Body of pancreas (tissue), 4 donors: ENCODE results near the gene TAF1A. TPM values are rescaled to one million over a fixed set of nuclear protein-coding genes. Genes with fewer than 3 reads are reported as not detected.

ENCODE experiments used
- ATAC-seq: fragments of 150-250 bp; one replicate; pipeline ENCODE4 v1.9.1; 2016
- DNase-seq, 4 donors: peaks; one replicate each; pipeline ENCODE4 v3.0.0-alpha.2; 2019
- H3K27ac ChIP-seq, 4 donors: fragments of 200-600 bp; sonication (generic); 1 replicate in 3 of 4; 2 replicates in 1 of 4; pipeline versions ENCODE4 v1.5.1 to v1.6.1; 2016 to 2019; ENCODE audit warnings: mild to moderate bottlenecking in 1 of 4, mixed read lengths in 1 of 4, moderate library complexity in 1 of 4
- H3K27me3 ChIP-seq, 2 donors: fragments of 200-600 bp; sonication (generic); one replicate each; pipeline ENCODE4 v1.6.0; 2016; ENCODE audit warnings: mild to moderate bottlenecking in 1 of 2
- H3K36me3 ChIP-seq, 2 donors: fragments of 200-600 bp; sonication (generic); replicated peaks in 1 of 2; 2 replicates each; pipeline ENCODE4 v1.5.1; 2016; ENCODE audit warnings: low read depth in 2 of 2; ENCODE audit not compliant: insufficient read depth in 1 of 2
- H3K4me1 ChIP-seq: fragments of 200-600 bp; sonication (generic); one replicate; pipeline ENCODE4 v1.6.0; 2016
- H3K4me3 ChIP-seq, 2 donors: fragments of 200-600 bp; sonication (generic); 1 replicate in 1 of 2; 2 replicates in 1 of 2; pipeline ENCODE4 v1.5.1; 2016 to 2019
- H3K9me3 ChIP-seq, 3 donors: fragments of 200-600 bp; sonication (generic); 1 replicate in 2 of 3; 2 replicates in 1 of 3; pipeline ENCODE4 v1.5.1; 2016
- POLR2A ChIP-seq, 3 donors: fragments of 450-650 bp; IDR thresholded peaks; one replicate each; pipeline ENCODE4 v1.6.1; 2016; ENCODE audit warnings: antibody characterized with exemption in 3 of 3, mild to moderate bottlenecking in 2 of 3
- WGBS, 2 donors: methylation state at CpG; one replicate each; pipeline ENCODE4 v1.1.5; 2017; 5-methylcytosine and 5-hydroxymethylcytosine counted together
- intact Hi-C: fragments of 100-400 bp; cut with DNase I; formaldehyde crosslinking; loops from one replicate; pipeline ENCODE4 v1.15.1; 2023
- total RNA-seq, 2 donors: library from RNA; depleted of rRNA; stranded (reverse); fragments of >200 nt; gene quantifications; one replicate each; pipeline ENCODE4 v1.1.0, GENCODE V29; 2016
- TF ChIP-seq, protein P1 (sequence below), 7 experiments: fragments of 450-650 bp in 4 of 7; fragments of 200-600 bp in 3 of 7; sonication (generic) in 3 of 7; IDR thresholded peaks; one replicate each; pipeline ENCODE4 v1.5.1; 2016 to 2019; ENCODE audit warnings: antibody characterized with exemption in 7 of 7

Gene TAF1A
- total RNA-seq, 2 donors from 2014 or later = 0.99 to 15.8 TPM

DNA sequence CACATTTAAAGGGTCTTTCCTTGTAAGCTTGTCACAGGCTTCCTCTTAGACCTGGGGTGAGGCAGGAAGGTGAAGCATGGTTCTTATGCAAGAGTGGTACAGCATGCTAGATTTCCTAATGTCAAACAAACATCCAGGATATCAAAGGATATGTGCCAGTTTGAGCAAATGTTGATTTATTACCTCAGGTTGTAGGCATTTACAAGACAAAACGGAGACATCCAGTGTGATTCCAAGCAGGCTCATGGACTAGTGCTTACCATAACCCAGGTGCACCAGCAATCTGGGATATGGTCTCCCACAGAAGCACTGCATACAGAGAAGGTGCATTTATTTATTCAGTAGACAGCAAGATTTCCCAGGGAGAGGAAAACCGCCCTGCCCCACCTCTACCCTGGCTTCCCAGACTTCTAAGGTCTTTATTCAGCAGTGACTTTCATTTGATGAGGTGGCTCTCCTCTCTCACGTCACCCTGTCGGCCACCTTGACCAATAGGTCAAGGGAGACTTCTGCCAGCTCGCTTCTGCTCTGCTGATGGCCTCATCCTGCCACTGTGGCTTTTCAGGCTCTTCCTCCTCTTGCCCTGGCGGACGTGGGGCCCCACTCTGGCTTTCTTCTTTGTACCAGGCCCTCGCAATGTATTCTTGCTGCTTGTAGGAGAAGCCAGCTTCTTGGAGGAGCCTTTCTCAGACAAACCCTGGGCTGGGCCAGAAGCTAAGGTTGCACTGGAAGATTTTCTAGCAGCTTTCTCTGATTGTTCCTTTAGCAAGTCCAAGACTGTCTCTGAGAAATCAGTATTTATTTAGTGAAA is 67.4 kb downstream of the TAF1A start:
- DNase-seq (no peak), ATAC-seq (no peak)
- intact Hi-C loops = no loop called here
- Histone ChIP-seq H3K27me3 (no peaks in the 10 kb centered on the region), H3K4me1 (no peaks in the 10 kb centered on the region), H3K36me3 (no peaks in the 10 kb centered on the region), H3K27ac (no peak overlapping the region), H3K4me3 (no peak overlapping the region), H3K9me3 (no peaks in the 10 kb centered on the region)
- TF ChIP-seq, protein P1, sequence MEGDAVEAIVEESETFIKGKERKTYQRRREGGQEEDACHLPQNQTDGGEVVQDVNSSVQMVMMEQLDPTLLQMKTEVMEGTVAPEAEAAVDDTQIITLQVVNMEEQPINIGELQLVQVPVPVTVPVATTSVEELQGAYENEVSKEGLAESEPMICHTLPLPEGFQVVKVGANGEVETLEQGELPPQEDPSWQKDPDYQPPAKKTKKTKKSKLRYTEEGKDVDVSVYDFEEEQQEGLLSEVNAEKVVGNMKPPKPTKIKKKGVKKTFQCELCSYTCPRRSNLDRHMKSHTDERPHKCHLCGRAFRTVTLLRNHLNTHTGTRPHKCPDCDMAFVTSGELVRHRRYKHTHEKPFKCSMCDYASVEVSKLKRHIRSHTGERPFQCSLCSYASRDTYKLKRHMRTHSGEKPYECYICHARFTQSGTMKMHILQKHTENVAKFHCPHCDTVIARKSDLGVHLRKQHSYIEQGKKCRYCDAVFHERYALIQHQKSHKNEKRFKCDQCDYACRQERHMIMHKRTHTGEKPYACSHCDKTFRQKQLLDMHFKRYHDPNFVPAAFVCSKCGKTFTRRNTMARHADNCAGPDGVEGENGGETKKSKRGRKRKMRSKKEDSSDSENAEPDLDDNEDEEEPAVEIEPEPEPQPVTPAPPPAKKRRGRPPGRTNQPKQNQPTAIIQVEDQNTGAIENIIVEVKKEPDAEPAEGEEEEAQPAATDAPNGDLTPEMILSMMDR (IDR thresholded peaks at IDR 0.05) = no peak
- no peak for TF ChIP-seq POLR2A (IDR thresholded peaks at IDR 0.05)
- WGBS, 2 donors = 81 to 87% methylated on average over 8 of the region's 8 CpGs

DNA sequence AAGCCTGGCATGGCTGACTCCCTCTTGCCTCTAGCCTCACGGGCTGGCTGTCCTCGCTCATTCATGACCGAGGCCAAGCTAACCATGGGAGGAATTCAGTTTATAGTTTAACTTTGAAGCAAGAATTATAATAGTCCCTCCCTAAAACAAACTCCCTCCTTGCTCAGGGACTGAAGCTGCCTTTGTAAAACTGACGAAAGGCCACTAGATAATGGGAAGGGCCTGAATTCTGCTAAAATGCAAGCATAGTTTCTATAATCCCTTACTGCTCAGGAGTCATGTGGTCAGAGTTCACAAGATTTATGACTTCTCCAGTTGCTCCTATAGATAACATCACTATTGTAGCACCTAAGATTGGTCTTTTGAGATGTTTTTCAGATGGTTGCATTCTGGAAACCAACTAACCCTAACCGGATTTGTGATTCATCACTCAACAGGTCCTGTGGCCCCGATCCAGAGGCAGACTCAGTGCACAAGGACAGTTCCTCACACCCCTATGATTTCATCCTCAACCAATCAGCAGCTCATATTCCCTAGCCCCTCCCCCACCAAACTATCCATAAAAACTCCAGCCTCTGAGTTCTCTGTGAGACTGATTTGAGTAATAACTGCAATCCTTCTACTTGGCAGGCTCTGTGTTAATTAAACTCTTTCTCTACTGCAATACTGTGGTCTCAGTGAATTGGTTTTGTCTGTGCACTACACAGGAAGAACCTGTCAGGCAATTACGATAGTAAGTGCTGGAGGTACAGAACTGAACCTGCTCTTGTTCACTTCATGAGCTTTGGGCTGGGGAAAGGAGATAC is 68.2 kb downstream of the TAF1A start:
- H3K4me3 ChIP-seq = no peak overlapping the region
- no peaks in the 10 kb centered on the region for H3K27me3 ChIP-seq
- H3K4me1 ChIP-seq = no peaks in the 10 kb centered on the region
- WGBS, 2 donors = 78 to 82% methylated on average over 7 of the region's 7 CpGs
- DNase-seq = no peak
- H3K27ac ChIP-seq = no peak overlapping the region
- no peaks in the 10 kb centered on the region for H3K9me3 ChIP-seq
- no peaks in the 10 kb centered on the region for H3K36me3 ChIP-seq
- TF ChIP-seq POLR2A (IDR thresholded peaks at IDR 0.05) = no peak
- TF ChIP-seq, protein P1 (IDR thresholded peaks at IDR 0.05) = no peak
- intact Hi-C loops = no loop called here
- ATAC-seq = no peak

Other genes with a start within 250 kb of the TAF1A start
- gene HHIPL2, start 41.8 kb downstream of the TAF1A start, total RNA-seq = not detected
- 10 to 100 TPM; 32.2 to 44.8 TPM for gene MIA3, start 28.2 kb upstream of the TAF1A start, total RNA-seq
- gene AIDA, start 122.6 kb upstream of the TAF1A start, total RNA-seq = 10 to 100 TPM; 32.9 to 36.6 TPM
- gene BROX, start 122.6 kb upstream of the TAF1A start, total RNA-seq = 10 to 100 TPM; 12.5 to 18.2 TPM
- 1 to 10 TPM in 1 of 2 donors, not detected in 1; 3.4 TPM for gene FAM177B, start 147.3 kb upstream of the TAF1A start, total RNA-seq
- 1 to 10 TPM; 4.0 to 6.2 TPM for gene DISP1, start 225.1 kb upstream of the TAF1A start, total RNA-seq